Peyer's patch (tissue), 4 donors: ENCODE results near the gene VSIG1. TPM values are rescaled to one million over a fixed set of nuclear protein-coding genes. Genes with fewer than 3 reads are reported as not detected.

Experiments
- DNase-seq, 3 donors: peaks; one replicate each; pipeline ENCODE4 v3.0.0-alpha.2; 2017 to 2019
- H3K27ac ChIP-seq, 4 donors: fragments of 200-600 bp; sonication (generic); one replicate each; pipeline ENCODE4 v1.5.1; 2016 to 2019
- H3K27me3 ChIP-seq, 2 donors: fragments of 200-600 bp; sonication (generic); one replicate each; pipeline ENCODE4 v1.5.1; 2019
- H3K36me3 ChIP-seq, 3 donors: fragments of 200-600 bp; sonication (generic); one replicate each; pipeline ENCODE4 v1.5.1; 2016 to 2019
- H3K4me1 ChIP-seq, 4 donors: fragments of 200-600 bp; sonication (generic); one replicate each; pipeline ENCODE4 v1.5.1; 2016 to 2019
- H3K4me3 ChIP-seq, 4 donors: fragments of 200-600 bp; sonication (generic); 1 replicate in 3 of 4; 2 replicates in 1 of 4; pipeline ENCODE4 v1.5.1; 2016 to 2019; ENCODE audit warnings: mild to moderate bottlenecking in 1 of 4
- H3K9me3 ChIP-seq, 4 donors: fragments of 200-600 bp; sonication (generic); one replicate each; pipeline ENCODE4 v1.5.1; 2016 to 2019; ENCODE audit warnings: mild to moderate bottlenecking in 1 of 4
- CTCF ChIP-seq, 6 experiments: fragments of 450-650 bp in 4 of 6; fragments of 200-600 bp in 2 of 6; sonication (generic) in 1 of 6; IDR thresholded peaks; one replicate each; pipeline ENCODE4 v1.5.1; 2017 to 2019; ENCODE audit warnings: antibody characterized with exemption in 6 of 6, mild to moderate bottlenecking in 3 of 6, moderate library complexity in 1 of 6
- POLR2A ChIP-seq, 2 donors: fragments of 450-650 bp; IDR thresholded peaks; one replicate each; pipeline ENCODE4 v1.5.1; 2017; ENCODE audit warnings: antibody characterized with exemption in 2 of 2, mild to moderate bottlenecking in 2 of 2, moderate library complexity in 2 of 2
- total RNA-seq, 4 donors: library from RNA; depleted of rRNA; stranded (reverse); fragments of >200 nt; gene quantifications; one replicate each; pipeline ENCODE4 v1.1.0, GENCODE V29; 2016

Gene VSIG1
- total RNA-seq = under 1 TPM in 2 of 4 donors, not detected in 2; 0.38 to 0.53 TPM

GRCh38 chrX:108044554-108045256, at the start of gene VSIG1:
Gene VSIG1 (plus strand): TSS chrX:108045065. CDS start chrX:108045131, 66 bp downstream.
- no peak within 1 kb of the TSS for H3K4me3 ChIP-seq
- no peaks in the 10 kb centered on the region for H3K36me3 ChIP-seq
- TF ChIP-seq POLR2A (IDR thresholded peaks at IDR 0.05) (no peak), CTCF (IDR thresholded peaks at IDR 0.05) (no peak)
- no peaks in the 10 kb centered on the region for H3K9me3 ChIP-seq
- DNase-seq = no peak
- H3K27ac ChIP-seq = no peak within 1 kb of the TSS
- H3K4me1 ChIP-seq = no peaks in the 10 kb centered on the region
- no peaks in the 10 kb centered on the region for H3K27me3 ChIP-seq

- H3K27ac ChIP-seq = no peak overlapping the region
- H3K4me3 ChIP-seq = no peak overlapping the region
- TF ChIP-seq CTCF (IDR thresholded peaks at IDR 0.05) (no peak), POLR2A (IDR thresholded peaks at IDR 0.05) (no peak)
- no peaks in the 10 kb centered on the region for H3K27me3 ChIP-seq
- no peak for DNase-seq
- no peaks in the 10 kb centered on the region for H3K4me1 ChIP-seq
- no peaks in the 10 kb centered on the region for H3K36me3 ChIP-seq
- no peaks in the 10 kb centered on the region for H3K9me3 ChIP-seq
Measured at GRCh38 chrX:107996124-107996523, 48.7 kb upstream of the VSIG1 start.

GRCh38 chrX:108000751-108001150, 44.1 kb upstream of the VSIG1 start:
- TF ChIP-seq POLR2A (IDR thresholded peaks at IDR 0.05) (no peak), CTCF (IDR thresholded peaks at IDR 0.05) (no peak)
- no peaks in the 10 kb centered on the region for H3K4me1 ChIP-seq
- no peak for DNase-seq
- no peaks in the 10 kb centered on the region for H3K36me3 ChIP-seq
- H3K27ac ChIP-seq = no peak overlapping the region
- H3K4me3 ChIP-seq = no peak overlapping the region
- H3K27me3 ChIP-seq = no peaks in the 10 kb centered on the region
- no peaks in the 10 kb centered on the region for H3K9me3 ChIP-seq

GRCh38 chrX:108001218-108001814, 43.5 kb upstream of the VSIG1 start:
- DNase-seq = no peak

GRCh38 chrX:108018656-108019381, 26.0 kb upstream of the VSIG1 start:
- Histone ChIP-seq H3K36me3 (no peaks in the 10 kb centered on the region), H3K27me3 (no peaks in the 10 kb centered on the region), H3K4me1 (no peaks in the 10 kb centered on the region), H3K27ac (peak overlapping the region in 2 of 4 donors; percentile 39 to 43), H3K9me3 (no peaks in the 10 kb centered on the region), H3K4me3 (no peak overlapping the region)
- peak in 2 of 3 donors; percentile 27 to 61 for DNase-seq
- TF ChIP-seq CTCF (IDR thresholded peaks at IDR 0.05) = no peak
- no peak for TF ChIP-seq POLR2A (IDR thresholded peaks at IDR 0.05)

More at GRCh38 chrX:108001218-108001814, 43.5 kb upstream of the VSIG1 start:
- H3K4me1 ChIP-seq = no peaks in the 10 kb centered on the region
- no peak overlapping the region for H3K4me3 ChIP-seq
- no peaks in the 10 kb centered on the region for H3K9me3 ChIP-seq
- TF ChIP-seq CTCF (IDR thresholded peaks at IDR 0.05) = peak in 3 of 6 experiments; percentile 31 to 35 (median 31)
- no peak for TF ChIP-seq POLR2A (IDR thresholded peaks at IDR 0.05)
- no peaks in the 10 kb centered on the region for H3K36me3 ChIP-seq
- no peaks in the 10 kb centered on the region for H3K27me3 ChIP-seq
- no peak overlapping the region for H3K27ac ChIP-seq
